SK-N-SH treated with all-trans-retinoic acid at 6 μM for 48 hours (cell line): ENCODE measurements around the gene HAAO.
"Not testable (repeated sequence)": the region's sequence is repeated elsewhere in the genome, so short reads cannot be mapped to it uniquely, and the experiment has no call there.

Experiments
- ATAC-seq: fragments of 200-7000 bp; cut with Tn5 transposase; 3 replicates; pipeline ENCODE4 v1.9.1; 2020; ENCODE audit warnings: mild to moderate bottlenecking, moderate library complexity
- BACH2 ChIP-seq: fragments of 250-450 bp; sonication (Bioruptor Pico); IDR thresholded peaks from 2 replicates; pipeline ENCODE4 v1.9.0; 2021; ENCODE audit warnings: mild to moderate bottlenecking, borderline replicate concordance
- CSDC2 ChIP-seq: fragments of 250-450 bp; sonication (Bioruptor Pico); IDR thresholded peaks from 2 replicates; pipeline ENCODE4 v1.5.0; 2020; ENCODE audit warnings: mild to moderate bottlenecking, moderate library complexity
- CSRNP3 ChIP-seq: fragments of 250-450 bp; sonication (Bioruptor Pico); IDR thresholded peaks from 2 replicates; pipeline ENCODE4 v1.5.1; 2021; ENCODE audit warnings: mild to moderate bottlenecking, moderate library complexity
- ESRRG ChIP-seq: fragments of 250-450 bp; sonication (Bioruptor Pico); IDR thresholded peaks from 2 replicates; pipeline ENCODE4 v1.6.1; 2021; ENCODE audit warnings: mild to moderate bottlenecking
- GLIS3 ChIP-seq: fragments of 250-450 bp; sonication (Bioruptor Pico); IDR thresholded peaks from 2 replicates; pipeline ENCODE4 v1.5.0; 2020; ENCODE audit warnings: mild to moderate bottlenecking, moderate library complexity
- ISL1 ChIP-seq: fragments of 250-450 bp; sonication (Bioruptor Pico); IDR thresholded peaks from 2 replicates; pipeline ENCODE4 v2.1.2; 2022; ENCODE audit warnings: mild to moderate bottlenecking, moderate library complexity
- PATZ1 ChIP-seq: fragments of 250-450 bp; sonication (Bioruptor Pico); IDR thresholded peaks from 2 replicates; pipeline ENCODE4 v1.8.0; 2020; ENCODE audit warnings: mild to moderate bottlenecking, moderate library complexity, borderline replicate concordance
- POU6F1 ChIP-seq: fragments of 250-450 bp; sonication (Bioruptor Pico); IDR thresholded peaks from 2 replicates; pipeline ENCODE4 v1.8.0; 2021; ENCODE audit warnings: low read depth, mild to moderate bottlenecking, moderate library complexity, borderline replicate concordance
- PPARA ChIP-seq: fragments of 250-450 bp; sonication (Bioruptor Pico); IDR thresholded peaks from 2 replicates; pipeline ENCODE4 v1.5.0; 2020; ENCODE audit warnings: mild to moderate bottlenecking, borderline replicate concordance
- TCF4 ChIP-seq: fragments of 250-450 bp; sonication (Bioruptor Pico); IDR thresholded peaks from 2 replicates; pipeline ENCODE4 v1.8.0; 2021; ENCODE audit warnings: mild to moderate bottlenecking, moderate library complexity, borderline replicate concordance
- TOX ChIP-seq: fragments of 250-450 bp; sonication (Bioruptor Pico); IDR thresholded peaks from 2 replicates; pipeline ENCODE4 v1.8.0; 2021; ENCODE audit warnings: mild to moderate bottlenecking, moderate library complexity, borderline replicate concordance
- TSHZ2 ChIP-seq: fragments of 250-450 bp; sonication (Bioruptor Pico); IDR thresholded peaks from 2 replicates; pipeline ENCODE4 v1.5.0; 2020; ENCODE audit warnings: mild to moderate bottlenecking, moderate library complexity
- ZC3H10 ChIP-seq: fragments of 250-450 bp; sonication (Bioruptor Pico); IDR thresholded peaks from 2 replicates; pipeline ENCODE4 v1.5.1; 2021; ENCODE audit warnings: mild to moderate bottlenecking, moderate library complexity
- ZFP3 ChIP-seq: fragments of 250-450 bp; sonication (Bioruptor Pico); IDR thresholded peaks from 2 replicates; pipeline ENCODE4 v1.5.0; 2020; ENCODE audit warnings: mild to moderate bottlenecking, moderate library complexity
- ZFP30 ChIP-seq: fragments of 450-650 bp; formaldehyde crosslinking; IDR thresholded peaks from 2 replicates; pipeline ENCODE4 v1.5.0; 2022; ENCODE audit warnings: mild to moderate bottlenecking, moderate library complexity
- ZNF565 ChIP-seq: fragments of 450-650 bp; formaldehyde crosslinking; conservative IDR thresholded peaks from 2 replicates; pipeline ENCODE4 v1.5.0; 2020; ENCODE audit warnings: low read depth, mild to moderate bottlenecking, moderate library complexity

Gene HAAO

DNA sequence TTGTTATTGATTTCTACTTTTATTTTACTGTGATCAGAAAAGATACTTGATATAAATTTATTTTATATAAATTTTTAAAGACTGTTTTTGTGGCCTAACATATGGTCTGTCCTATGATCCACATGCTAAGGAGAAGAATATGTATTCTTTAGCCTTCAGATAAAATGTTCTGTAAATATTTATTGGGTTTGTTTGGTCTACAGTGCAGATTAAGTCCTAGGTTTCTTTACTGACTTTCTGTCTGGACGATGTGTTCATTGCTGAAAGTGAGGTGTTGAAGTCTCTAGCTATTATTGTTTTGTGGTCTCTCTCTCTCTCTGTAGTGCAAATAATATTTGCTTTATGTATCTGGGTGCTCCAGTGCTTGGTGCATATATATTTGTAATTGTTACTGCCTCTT lies 58.5 kb downstream of the HAAO start:
- TF ChIP-seq ISL1 (no peak), ESRRG (CRISPR knock-in tag) (no peak), PATZ1 (CRISPR knock-in tag) (no peak), POU6F1 (CRISPR knock-in tag) (no peak), GLIS3 (CRISPR knock-in tag) (no peak)
- no peak for ATAC-seq

DNA sequence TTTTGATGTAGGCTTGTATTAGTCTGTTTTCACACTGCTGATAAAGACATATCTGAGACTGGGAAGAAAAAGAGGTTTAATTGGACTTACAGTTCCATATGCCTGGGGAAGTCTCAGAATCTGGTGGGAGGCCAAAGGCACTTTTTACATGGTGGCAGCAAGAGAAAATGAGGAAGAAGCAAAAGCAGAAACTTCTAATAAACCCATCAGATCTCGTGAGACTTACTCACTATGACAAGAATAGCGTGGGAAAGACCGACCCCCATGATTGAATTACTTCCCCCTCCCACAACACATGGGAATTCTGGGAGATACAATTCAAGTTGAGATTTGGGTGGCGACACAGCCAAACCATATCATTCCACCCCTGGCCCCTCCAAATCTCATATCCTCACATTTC lies 61.1 kb downstream of the HAAO start:
- ATAC-seq: not testable (repeated sequence)

GRCh38 chr2:42726680-42727079 lies 65.7 kb downstream of the HAAO start:
- ATAC-seq: no peak
- TF ChIP-seq ESRRG (CRISPR knock-in tag): no peak

DNA sequence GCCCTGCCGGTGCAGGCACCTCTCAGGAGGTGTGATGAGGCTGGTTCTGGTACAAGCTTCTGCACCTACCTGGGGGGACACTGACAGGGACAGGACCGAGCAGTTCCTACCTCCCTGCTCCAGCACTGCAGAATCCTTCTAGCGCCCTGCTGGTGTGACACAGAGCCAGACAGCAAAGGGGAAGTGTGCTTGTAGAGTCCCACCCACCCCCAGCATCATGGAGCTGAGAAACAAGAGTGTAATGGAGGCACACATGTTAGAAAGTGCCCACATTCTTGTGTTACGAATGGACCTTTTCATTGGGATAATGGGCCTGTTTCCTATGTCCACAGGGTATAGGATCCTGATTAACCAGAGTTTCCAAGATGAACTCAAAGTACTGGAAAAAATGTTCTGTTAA lies 66.7 kb downstream of the HAAO start:
- TF ChIP-seq ISL1 (no peak), TSHZ2 (CRISPR knock-in tag) (no peak), TCF4 (CRISPR knock-in tag) (no peak), GLIS3 (CRISPR knock-in tag) (no peak), PPARA (CRISPR knock-in tag) (no peak), CSDC2 (CRISPR knock-in tag) (no peak)
- peak; percentile 19; the same call in 1 of the 3 replicates for ATAC-seq

DNA sequence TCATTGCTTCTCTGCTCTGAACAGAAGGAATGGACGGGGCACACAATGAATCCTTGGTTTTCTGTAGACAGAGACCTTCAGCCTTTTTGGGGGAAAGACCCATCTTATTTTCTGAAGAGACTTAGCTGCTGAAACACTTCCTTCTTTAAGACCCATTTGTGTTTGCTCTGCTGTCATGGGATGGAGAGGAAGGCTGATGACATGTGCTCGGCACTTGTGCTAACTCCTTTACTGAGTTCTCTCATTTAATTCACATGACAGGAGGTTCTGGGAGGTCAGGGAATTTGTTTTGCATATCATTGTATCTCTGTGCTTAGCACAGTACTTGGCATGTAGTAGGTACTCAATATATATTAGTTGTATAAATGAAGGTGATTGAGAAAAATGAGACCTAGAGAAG lies 67.5 kb downstream of the HAAO start:
- TF ChIP-seq BACH2 (CRISPR knock-in tag) (no peak), POU6F1 (CRISPR knock-in tag) (no peak), ISL1 (no peak), PPARA (CRISPR knock-in tag) (no peak), PATZ1 (CRISPR knock-in tag) (no peak), ZFP30 (CRISPR knock-in tag) (no peak), ZC3H10 (CRISPR knock-in tag) (no peak), TOX (no peak), ZNF565 (CRISPR knock-in tag) (no peak), ESRRG (CRISPR knock-in tag) (no peak), ZFP3 (CRISPR knock-in tag) (no peak), CSRNP3 (CRISPR knock-in tag) (no peak), CSDC2 (CRISPR knock-in tag) (no peak)
- ATAC-seq: no peak
